Measurements from ENCODE around the gene PPP2R3B.

PPP2R3B gene

DNA sequence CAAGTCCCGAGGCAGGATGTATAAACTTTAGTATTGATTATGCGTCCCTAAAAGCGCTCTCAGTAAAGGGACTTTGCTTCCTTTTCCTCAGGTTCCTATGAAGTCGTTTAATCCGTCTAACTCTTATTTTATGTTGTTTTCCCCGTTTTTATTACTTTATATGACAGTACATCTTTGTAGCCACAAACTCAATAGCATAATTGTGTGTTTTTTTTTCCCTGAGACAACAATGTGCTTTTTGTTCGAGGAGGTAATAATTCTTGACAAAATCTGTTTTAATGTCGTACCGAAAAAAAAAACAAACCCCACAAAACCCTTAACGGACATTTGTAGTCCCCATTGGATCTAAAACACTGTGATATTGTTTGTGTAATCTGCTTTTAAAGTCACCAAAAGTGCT is 17.9 kb upstream of the PPP2R3B start:
- Histone ChIP-seq H3K27me3 (ENCODE audit: insufficient read depth, poor library complexity, severe bottlenecking) (no peaks in the 10 kb centered on the region), H3K4me3 (replicated peaks; ENCODE audit: insufficient read depth, low read length) (no peak overlapping the region), H3K27ac (replicated peaks) (no peak overlapping the region)
- no peak for TF ChIP-seq POLR2AphosphoS5 (IDR thresholded peaks at IDR 0.05; ENCODE audit: low read depth)
- TF ChIP-seq, protein P1, sequence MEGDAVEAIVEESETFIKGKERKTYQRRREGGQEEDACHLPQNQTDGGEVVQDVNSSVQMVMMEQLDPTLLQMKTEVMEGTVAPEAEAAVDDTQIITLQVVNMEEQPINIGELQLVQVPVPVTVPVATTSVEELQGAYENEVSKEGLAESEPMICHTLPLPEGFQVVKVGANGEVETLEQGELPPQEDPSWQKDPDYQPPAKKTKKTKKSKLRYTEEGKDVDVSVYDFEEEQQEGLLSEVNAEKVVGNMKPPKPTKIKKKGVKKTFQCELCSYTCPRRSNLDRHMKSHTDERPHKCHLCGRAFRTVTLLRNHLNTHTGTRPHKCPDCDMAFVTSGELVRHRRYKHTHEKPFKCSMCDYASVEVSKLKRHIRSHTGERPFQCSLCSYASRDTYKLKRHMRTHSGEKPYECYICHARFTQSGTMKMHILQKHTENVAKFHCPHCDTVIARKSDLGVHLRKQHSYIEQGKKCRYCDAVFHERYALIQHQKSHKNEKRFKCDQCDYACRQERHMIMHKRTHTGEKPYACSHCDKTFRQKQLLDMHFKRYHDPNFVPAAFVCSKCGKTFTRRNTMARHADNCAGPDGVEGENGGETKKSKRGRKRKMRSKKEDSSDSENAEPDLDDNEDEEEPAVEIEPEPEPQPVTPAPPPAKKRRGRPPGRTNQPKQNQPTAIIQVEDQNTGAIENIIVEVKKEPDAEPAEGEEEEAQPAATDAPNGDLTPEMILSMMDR (IDR thresholded peaks at IDR 0.05; ENCODE audit: insufficient read depth, low read length): no peak
- TF ChIP-seq SPI1 (IDR thresholded peaks at IDR 0.05; ENCODE audit: borderline replicate concordance, low read depth): no peak
- TF ChIP-seq, protein P2, sequence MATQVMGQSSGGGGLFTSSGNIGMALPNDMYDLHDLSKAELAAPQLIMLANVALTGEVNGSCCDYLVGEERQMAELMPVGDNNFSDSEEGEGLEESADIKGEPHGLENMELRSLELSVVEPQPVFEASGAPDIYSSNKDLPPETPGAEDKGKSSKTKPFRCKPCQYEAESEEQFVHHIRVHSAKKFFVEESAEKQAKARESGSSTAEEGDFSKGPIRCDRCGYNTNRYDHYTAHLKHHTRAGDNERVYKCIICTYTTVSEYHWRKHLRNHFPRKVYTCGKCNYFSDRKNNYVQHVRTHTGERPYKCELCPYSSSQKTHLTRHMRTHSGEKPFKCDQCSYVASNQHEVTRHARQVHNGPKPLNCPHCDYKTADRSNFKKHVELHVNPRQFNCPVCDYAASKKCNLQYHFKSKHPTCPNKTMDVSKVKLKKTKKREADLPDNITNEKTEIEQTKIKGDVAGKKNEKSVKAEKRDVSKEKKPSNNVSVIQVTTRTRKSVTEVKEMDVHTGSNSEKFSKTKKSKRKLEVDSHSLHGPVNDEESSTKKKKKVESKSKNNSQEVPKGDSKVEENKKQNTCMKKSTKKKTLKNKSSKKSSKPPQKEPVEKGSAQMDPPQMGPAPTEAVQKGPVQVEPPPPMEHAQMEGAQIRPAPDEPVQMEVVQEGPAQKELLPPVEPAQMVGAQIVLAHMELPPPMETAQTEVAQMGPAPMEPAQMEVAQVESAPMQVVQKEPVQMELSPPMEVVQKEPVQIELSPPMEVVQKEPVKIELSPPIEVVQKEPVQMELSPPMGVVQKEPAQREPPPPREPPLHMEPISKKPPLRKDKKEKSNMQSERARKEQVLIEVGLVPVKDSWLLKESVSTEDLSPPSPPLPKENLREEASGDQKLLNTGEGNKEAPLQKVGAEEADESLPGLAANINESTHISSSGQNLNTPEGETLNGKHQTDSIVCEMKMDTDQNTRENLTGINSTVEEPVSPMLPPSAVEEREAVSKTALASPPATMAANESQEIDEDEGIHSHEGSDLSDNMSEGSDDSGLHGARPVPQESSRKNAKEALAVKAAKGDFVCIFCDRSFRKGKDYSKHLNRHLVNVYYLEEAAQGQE (IDR thresholded peaks at IDR 0.05; ENCODE audit: insufficient replicate concordance, low read depth): no peak
- TF ChIP-seq GABPA (IDR thresholded peaks at IDR 0.05; ENCODE audit: low read depth): no peak
- no peak for DNase-seq (ENCODE audit: low read depth in 1 of 2, low spot score in 1 of 2)

DNA sequence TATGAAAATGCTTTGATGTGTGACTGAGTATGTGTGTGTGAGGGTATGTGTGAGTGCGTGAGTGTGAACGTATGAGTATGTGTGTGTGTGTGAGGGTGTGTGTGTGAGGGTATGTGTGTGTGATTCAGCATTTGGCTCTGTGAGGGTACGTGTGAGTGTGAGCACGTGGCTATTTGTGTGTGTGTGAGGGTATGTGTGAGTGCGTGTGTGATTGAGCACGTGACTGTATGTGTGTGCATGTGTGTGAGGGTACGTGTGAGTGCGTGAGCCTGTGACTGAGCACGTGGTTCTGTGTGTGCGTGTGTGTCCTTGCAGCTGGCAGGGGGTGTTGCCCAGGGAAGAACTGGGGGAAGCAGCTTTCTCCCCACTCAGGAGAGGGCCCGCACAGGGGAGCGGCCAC is 16.1 kb upstream of the PPP2R3B start:
- TF ChIP-seq SPI1 (IDR thresholded peaks at IDR 0.05; ENCODE audit: borderline replicate concordance, low read depth): no peak
- TF ChIP-seq GABPA (IDR thresholded peaks at IDR 0.05; ENCODE audit: low read depth): no peak
- TF ChIP-seq, protein P1 (IDR thresholded peaks at IDR 0.05; ENCODE audit: insufficient read depth, low read length): no peak
- no peak for TF ChIP-seq POLR2AphosphoS5 (IDR thresholded peaks at IDR 0.05; ENCODE audit: low read depth)
- TF ChIP-seq, protein P2 (IDR thresholded peaks at IDR 0.05; ENCODE audit: insufficient replicate concordance, low read depth): no peak
- no peaks in the 10 kb centered on the region for H3K27me3 ChIP-seq (ENCODE audit: insufficient read depth, poor library complexity, severe bottlenecking)
- no peak overlapping the region for H3K27ac ChIP-seq (replicated peaks)
- DNase-seq (ENCODE audit: low read depth in 1 of 2, low spot score in 1 of 2): no peak
- H3K4me3 ChIP-seq (replicated peaks; ENCODE audit: insufficient read depth, low read length): no peak overlapping the region

DNA sequence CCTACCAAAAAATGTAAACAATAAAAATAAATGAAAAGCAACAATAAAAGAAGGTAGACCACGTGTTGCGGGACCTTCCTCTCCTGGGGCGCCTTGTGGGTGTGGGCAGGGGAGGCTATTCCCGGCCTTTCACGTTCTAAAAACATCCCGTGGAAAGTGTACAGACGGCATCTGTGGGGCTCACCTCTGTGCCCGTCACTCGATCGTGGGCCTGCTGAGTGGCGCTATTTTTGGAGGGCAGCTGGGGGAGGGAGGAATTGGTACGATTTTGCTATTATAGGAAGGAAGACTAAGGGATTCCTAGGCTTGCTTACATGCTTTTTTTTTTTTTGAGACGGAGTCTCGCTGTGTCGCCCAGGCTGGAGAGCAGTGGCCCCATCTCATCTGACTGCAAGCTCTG is 13.6 kb upstream of the PPP2R3B start:
- Histone ChIP-seq H3K27me3 (ENCODE audit: insufficient read depth, poor library complexity, severe bottlenecking) (no peaks in the 10 kb centered on the region), H3K27ac (replicated peaks) (no peak overlapping the region), H3K4me3 (replicated peaks; ENCODE audit: insufficient read depth, low read length) (no peak overlapping the region)
- no peak for DNase-seq (ENCODE audit: low read depth in 1 of 2, low spot score in 1 of 2)
- TF ChIP-seq SPI1 (IDR thresholded peaks at IDR 0.05; ENCODE audit: borderline replicate concordance, low read depth) (no peak), POLR2AphosphoS5 (IDR thresholded peaks at IDR 0.05; ENCODE audit: low read depth) (no peak)
- TF ChIP-seq, protein P2 (IDR thresholded peaks at IDR 0.05; ENCODE audit: insufficient replicate concordance, low read depth): no peak
- TF ChIP-seq, protein P1 (IDR thresholded peaks at IDR 0.05; ENCODE audit: insufficient read depth, low read length): no peak

All from HL-60 (cell line).